B cell (primary cell): Measurements from ENCODE around the gene CACNA1G.

Source experiments
- EZH2 ChIP-seq: IDR thresholded peaks from 2 replicates; pipeline ENCODE4 v1.6.1; 2012; ENCODE audit warnings: borderline replicate concordance, low read depth, mild to moderate bottlenecking, moderate library complexity, low read length; ENCODE audit not compliant: insufficient read depth, poor library complexity, severe bottlenecking
- TF ChIP-seq, protein P1 (sequence below): fragments of 200-600 bp; IDR thresholded peaks from one replicate; pipeline ENCODE4 v1.8.0; 2022; ENCODE audit warnings: antibody characterized with exemption, mild to moderate bottlenecking

DNA sequence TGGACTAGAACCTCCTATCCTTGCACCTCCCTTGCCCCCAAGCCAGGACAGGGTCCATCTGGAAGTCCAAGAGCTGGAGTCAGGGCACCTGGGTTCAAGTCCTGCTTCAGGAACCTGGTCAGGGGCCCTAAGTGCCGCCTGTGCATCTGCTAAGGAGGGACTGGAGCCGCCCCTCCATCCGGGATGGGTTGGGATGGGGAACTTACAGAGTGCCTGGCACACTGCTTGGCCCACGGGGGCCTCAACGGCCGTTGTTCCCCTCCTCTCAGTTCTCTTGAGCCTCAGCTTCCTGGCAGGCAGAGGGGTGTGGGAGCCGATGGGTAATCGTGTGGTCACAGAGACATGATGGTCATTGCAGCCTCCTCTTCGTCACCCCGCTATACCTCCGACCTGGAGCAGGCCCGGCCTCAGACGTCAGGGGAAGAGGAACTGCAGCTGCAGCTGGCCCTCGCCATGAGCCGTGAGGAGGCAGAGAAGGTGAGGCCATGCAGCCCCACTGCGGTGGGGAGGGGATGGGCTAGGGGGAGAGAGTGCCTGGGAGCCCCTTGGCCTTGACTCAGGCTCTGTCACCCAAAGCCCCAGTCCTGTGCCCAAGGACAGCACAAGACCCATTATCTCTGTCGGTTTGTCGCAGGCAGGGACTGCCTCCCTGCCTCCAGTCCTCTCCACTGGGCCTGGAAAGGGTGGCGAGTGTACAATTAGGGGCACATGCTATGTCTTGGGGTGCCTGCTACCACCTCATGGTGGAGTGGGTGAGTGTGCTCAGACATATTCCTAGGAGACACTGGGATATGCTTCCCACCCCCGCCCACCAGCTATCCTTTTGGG is 22.6 kb upstream of the CACNA1G start:
- TF ChIP-seq, protein P1, sequence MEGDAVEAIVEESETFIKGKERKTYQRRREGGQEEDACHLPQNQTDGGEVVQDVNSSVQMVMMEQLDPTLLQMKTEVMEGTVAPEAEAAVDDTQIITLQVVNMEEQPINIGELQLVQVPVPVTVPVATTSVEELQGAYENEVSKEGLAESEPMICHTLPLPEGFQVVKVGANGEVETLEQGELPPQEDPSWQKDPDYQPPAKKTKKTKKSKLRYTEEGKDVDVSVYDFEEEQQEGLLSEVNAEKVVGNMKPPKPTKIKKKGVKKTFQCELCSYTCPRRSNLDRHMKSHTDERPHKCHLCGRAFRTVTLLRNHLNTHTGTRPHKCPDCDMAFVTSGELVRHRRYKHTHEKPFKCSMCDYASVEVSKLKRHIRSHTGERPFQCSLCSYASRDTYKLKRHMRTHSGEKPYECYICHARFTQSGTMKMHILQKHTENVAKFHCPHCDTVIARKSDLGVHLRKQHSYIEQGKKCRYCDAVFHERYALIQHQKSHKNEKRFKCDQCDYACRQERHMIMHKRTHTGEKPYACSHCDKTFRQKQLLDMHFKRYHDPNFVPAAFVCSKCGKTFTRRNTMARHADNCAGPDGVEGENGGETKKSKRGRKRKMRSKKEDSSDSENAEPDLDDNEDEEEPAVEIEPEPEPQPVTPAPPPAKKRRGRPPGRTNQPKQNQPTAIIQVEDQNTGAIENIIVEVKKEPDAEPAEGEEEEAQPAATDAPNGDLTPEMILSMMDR = no peak
- no peak for TF ChIP-seq EZH2
